ENCODE results near the gene PI16. TPM values are rescaled to one million over a fixed set of nuclear protein-coding genes. Genes with fewer than 3 reads are reported as not detected.

PI16 gene, protein sequence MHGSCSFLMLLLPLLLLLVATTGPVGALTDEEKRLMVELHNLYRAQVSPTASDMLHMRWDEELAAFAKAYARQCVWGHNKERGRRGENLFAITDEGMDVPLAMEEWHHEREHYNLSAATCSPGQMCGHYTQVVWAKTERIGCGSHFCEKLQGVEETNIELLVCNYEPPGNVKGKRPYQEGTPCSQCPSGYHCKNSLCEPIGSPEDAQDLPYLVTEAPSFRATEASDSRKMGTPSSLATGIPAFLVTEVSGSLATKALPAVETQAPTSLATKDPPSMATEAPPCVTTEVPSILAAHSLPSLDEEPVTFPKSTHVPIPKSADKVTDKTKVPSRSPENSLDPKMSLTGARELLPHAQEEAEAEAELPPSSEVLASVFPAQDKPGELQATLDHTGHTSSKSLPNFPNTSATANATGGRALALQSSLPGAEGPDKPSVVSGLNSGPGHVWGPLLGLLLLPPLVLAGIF
- 0.11 and 0.75 TPM in 2 replicates for total RNA-seq

GRCh38 chr6:36954262-36954931 is at the start of gene PI16:
Gene PI16 (plus strand): TSS chr6:36954738. CDS start chr6:36954761, 23 bp downstream.

GRCh38 chr6:36985808-36986703 is 31.5 kb downstream of the PI16 start, which contains the start of gene MTCH1:
Gene MTCH1 (minus strand): TSS chr6:36986196. CDS start chr6:36986173, 23 bp downstream.

DNA sequence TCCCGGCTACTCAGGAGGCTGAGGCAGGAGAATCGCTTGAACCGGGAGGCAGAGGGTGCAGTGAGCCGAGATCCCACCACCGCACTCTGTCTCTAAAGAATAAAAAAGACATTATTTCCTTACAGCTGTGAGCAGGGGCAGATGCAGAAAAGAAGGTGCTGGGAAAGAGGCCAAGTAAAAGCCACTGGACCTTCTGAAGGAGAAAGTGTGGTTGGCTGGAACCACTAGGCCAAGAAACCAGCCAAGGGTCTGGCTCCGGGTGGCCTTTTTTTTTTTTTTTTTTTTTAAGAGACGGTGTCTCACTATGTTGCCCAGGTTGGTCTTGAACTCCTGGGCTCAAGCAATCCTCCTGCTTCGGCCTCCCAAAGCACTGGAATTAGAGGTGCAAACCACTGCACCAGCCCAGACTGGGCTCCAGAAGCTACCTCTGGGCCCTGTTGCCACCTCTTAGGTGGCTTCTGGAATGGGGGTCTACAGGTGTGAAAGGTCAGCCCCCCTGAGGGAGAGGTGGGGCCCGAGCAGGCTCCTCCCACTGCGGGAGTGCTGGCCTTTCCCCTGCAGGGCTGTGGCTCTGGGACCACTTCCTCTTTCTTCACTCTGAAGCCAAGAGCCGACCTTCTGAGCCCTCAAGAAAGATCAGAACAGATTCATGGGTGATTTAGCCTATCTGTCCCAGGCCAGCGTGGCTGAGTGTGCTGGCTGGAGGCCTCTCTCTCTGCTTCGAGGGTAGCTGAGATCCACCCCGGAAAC is 50.7 kb downstream of the PI16 start, which contains the start of gene FGD2:
FGD2 (plus strand) TSS at position 595 of the 750 bp plus-strand sequence. CDS start 163 bp downstream, outside the sequence.

Other genes starting within 250 kb of the PI16 start
- gene CPNE5, start 115.3 kb upstream of the PI16 start, total RNA-seq: under 0.01 and 0.11 TPM in 2 replicates
- gene PPIL1, start 79.9 kb upstream of the PI16 start, total RNA-seq: 27.4 and 34.7 TPM in 2 replicates
- gene C6orf89, start 68.8 kb upstream of the PI16 start, total RNA-seq: 37.5 and 47.1 TPM in 2 replicates
- gene MTCH1, start 31.5 kb downstream of the PI16 start, total RNA-seq: 238 and 316 TPM in 2 replicates
- not detected in 2 replicates for gene FGD2, start 50.9 kb downstream of the PI16 start, total RNA-seq
- 13.2 and 27.2 TPM in 2 replicates for gene PIM1, start 215.4 kb downstream of the PI16 start, total RNA-seq